HepG2 (cell line): ENCODE measurements around the gene CXorf65. TPM values are rescaled to one million over a fixed set of nuclear protein-coding genes. Genes with fewer than 3 reads are reported as not detected.

Source experiments
- ATAC-seq: fragments of 200-7000 bp; cut with Tn5 transposase; 3 replicates; pipeline ENCODE4 v1.9.1; 2020; ENCODE audit warnings: mild to moderate bottlenecking, moderate library complexity
- BruUV-seq: library from RNA; stranded (reverse); fragments of 400-500 nt; replicated peaks from 2 replicates; lab custom pipeline; 2021; lab: Mats Ljungman, UMichigan
- CTCF ChIA-PET: fragments of 300-600 bp; formaldehyde crosslinking; extraction: SDS; loops from one replicate; lab custom pipeline; 2021; ENCODE audit warnings: low total read pairs, inconsistent platforms, low intra/inter-chr PET ratio; lab: Yijun Ruan, JAX
- POLR2A ChIA-PET: fragments of 350-600 bp; sonication (Branson Sonifier 250); formaldehyde crosslinking; loops from one replicate; lab custom pipeline; 2020; ENCODE audit warnings: antibody characterized with exemption, inconsistent platforms; lab: Yijun Ruan, JAX
- DNase-seq: peaks from one replicate; pipeline ENCODE4 v3.0.0-alpha.2; 2015; ENCODE audit warnings: low spot score
- FAIRE-seq: peaks from 3 replicates; lab custom pipeline; 2011; peaks lifted over from hg19 to GRCh38; lab: Jason Lieb, UNC
- H2AFZ ChIP-seq: one replicate; pipeline ENCODE4 v1.6.1; 2011; ENCODE audit warnings: low read length, inconsistent platforms
- H3K27ac ChIP-seq: fragments of 300-600 bp; 3 replicates; pipeline ENCODE4 v1.8.0; 2011; ENCODE audit warnings: mixed run types, mild to moderate bottlenecking, mixed read lengths, low read length, inconsistent platforms; ENCODE audit not compliant: insufficient read depth; ENCODE audit errors: extremely low read length
- H3K27me3 ChIP-seq, 2 experiments: fragments of 200-600 bp in 1 of 2; 2 replicates in 1 of 2; 3 replicates in 1 of 2; pipeline versions ENCODE4 v1.6.0 to v1.8.0; 2011; ENCODE audit warnings: low read length in 2 of 2, mild to moderate bottlenecking in 2 of 2, moderate library complexity in 2 of 2, inconsistent platforms in 1 of 2; ENCODE audit not compliant: insufficient read depth in 2 of 2, control insufficient read depth in 1 of 2
- H3K36me3 ChIP-seq, 2 experiments: fragments of 200-600 bp in 1 of 2; replicated peaks in 1 of 2; 2 replicates in 1 of 2; 3 replicates in 1 of 2; pipeline versions ENCODE4 v1.5.1 to v1.8.0; 2011; ENCODE audit warnings: low read length in 2 of 2, inconsistent platforms in 1 of 2; ENCODE audit not compliant: insufficient read depth in 2 of 2, control insufficient read depth in 1 of 2
- H3K4me1 ChIP-seq: 2 replicates; pipeline ENCODE4 v1.5.1; 2012; ENCODE audit warnings: low read length, inconsistent platforms; ENCODE audit not compliant: insufficient read depth
- H3K4me2 ChIP-seq: 2 replicates; pipeline ENCODE4 v1.6.0; 2011; ENCODE audit warnings: low read depth, low read length, inconsistent platforms
- H3K4me3 ChIP-seq, 3 experiments: fragments of 200-600 bp in 1 of 3; sonication (generic), shearing (Covaris generic) in 1 of 3; replicated peaks in 1 of 3; 2 replicates each; pipeline ENCODE4 v1.5.1; 2011 to 2016; ENCODE audit warnings: low read length in 3 of 3, inconsistent platforms in 2 of 3, low read depth in 2 of 3, mild to moderate bottlenecking in 2 of 3, control low read depth in 1 of 3, mixed read lengths in 1 of 3; ENCODE audit not compliant: insufficient read depth in 1 of 3
- H3K79me2 ChIP-seq: one replicate; pipeline ENCODE4 v1.6.1; 2011; ENCODE audit warnings: low read length, inconsistent platforms; ENCODE audit not compliant: insufficient read depth
- H3K9ac ChIP-seq: 2 replicates; pipeline ENCODE4 v1.6.0; 2011; ENCODE audit warnings: mild to moderate bottlenecking, low read depth, low read length, inconsistent platforms; ENCODE audit not compliant: insufficient read depth
- H3K9me3 ChIP-seq: 2 replicates; pipeline ENCODE4 v1.5.1; 2012; ENCODE audit warnings: mild to moderate bottlenecking, low read length
- H4K20me1 ChIP-seq: 2 replicates; pipeline ENCODE4 v1.6.0; 2011; ENCODE audit warnings: inconsistent platforms, mild to moderate bottlenecking, low read length, moderate library complexity; ENCODE audit not compliant: insufficient read depth
- CEBPG ChIP-seq: IDR thresholded peaks from 2 replicates; pipeline ENCODE4 v1.6.1; 2016
- KLF16 ChIP-seq, 2 experiments: sonication (generic) in 1 of 2; formaldehyde crosslinking in 1 of 2; IDR thresholded peaks; 2 replicates each; pipeline versions ENCODE4 v1.6.1 to v1.8.0; 2016 to 2023; ENCODE audit warnings: missing genetic modification reagents in 2 of 2, missing compliant biosample characterization in 1 of 2
- RCOR2 ChIP-seq: IDR thresholded peaks from 2 replicates; pipeline ENCODE4 v1.6.1; 2016; ENCODE audit warnings: missing biosample characterization, missing genetic modification reagents
- STAG1 ChIP-seq: sonication (generic); formaldehyde crosslinking; IDR thresholded peaks from 2 replicates; pipeline ENCODE4 v1.4.0; 2020; ENCODE audit warnings: missing genetic modification reagents
- ZNF225 ChIP-seq: sonication (generic); formaldehyde crosslinking; IDR thresholded peaks from 2 replicates; pipeline ENCODE4 v1.4.0; 2020; ENCODE audit warnings: mild to moderate bottlenecking, missing genetic modification reagents
- ZSCAN30 ChIP-seq: sonication (generic); formaldehyde crosslinking; IDR thresholded peaks from 2 replicates; pipeline ENCODE4 v1.5.0; 2020; ENCODE audit warnings: mild to moderate bottlenecking, missing genetic modification reagents
- WGBS: methylation state at CpG from one replicate; pipeline ENCODE4 v1.1.6; 2017; ENCODE audit warnings: low lambda C conversion rate; 5-methylcytosine and 5-hydroxymethylcytosine counted together
- in situ Hi-C: cut with HindIII; loops from 2 replicates; pipeline ENCODE4 v1.10.0; 2017; ENCODE audit warnings: low pct_unique_long_range_greater_than_20kb; ENCODE audit not compliant: extremely low pct_ligation_motif_present
- intact Hi-C: fragments of 100-400 bp; cut with micrococcal nuclease; formaldehyde crosslinking; loops from one replicate; pipeline ENCODE4 v1.10.0; 2022; ENCODE audit not compliant: unreplicated experiment
- polyA plus RNA-seq, 8 experiments: library from polyadenylated mRNA; depleted of rRNA in 3 of 8; stranded (reverse) in 7 of 8; unstranded in 1 of 8; fragments of >200 nt; fragmentation: Illumina TruSeq in 4 of 8; extraction: Trizol in 4 of 8; gene quantifications; 2 replicates each; pipeline versions ENCODE4 v1.2.1 to v1.2.3, GENCODE V29; 2011 to 2016; ENCODE audit warnings: low read depth in 4 of 8, missing spikeins in 1 of 8, mixed read lengths in 1 of 8; ENCODE audit not compliant: insufficient read depth in 1 of 8
- total RNA-seq, 5 experiments: library from RNA; depleted of rRNA; stranded (reverse); fragments of >200 nt; fragmentation: Illumina TruSeq; extraction: Trizol; gene quantifications; 2 replicates each; pipeline ENCODE4 v1.2.3, GENCODE V29; 2016; ENCODE audit warnings: low read depth in 1 of 5
- TF ChIP-seq, protein P1 (sequence below): sonication (generic); formaldehyde crosslinking; IDR thresholded peaks from 2 replicates; pipeline ENCODE4 v1.5.0; 2020; ENCODE audit warnings: mild to moderate bottlenecking, missing genetic modification reagents, moderate library complexity
- TF ChIP-seq, protein P2 (sequence below): sonication (generic); formaldehyde crosslinking; IDR thresholded peaks from 2 replicates; pipeline ENCODE4 v1.4.0; 2020; ENCODE audit warnings: missing genetic modification reagents

Gene CXorf65
- total and polyA plus RNA-seq, 2 of the 13 experiments (the other 11 are each of a cell fraction or from before 2014, with no cell fraction given): not detected

DNA sequence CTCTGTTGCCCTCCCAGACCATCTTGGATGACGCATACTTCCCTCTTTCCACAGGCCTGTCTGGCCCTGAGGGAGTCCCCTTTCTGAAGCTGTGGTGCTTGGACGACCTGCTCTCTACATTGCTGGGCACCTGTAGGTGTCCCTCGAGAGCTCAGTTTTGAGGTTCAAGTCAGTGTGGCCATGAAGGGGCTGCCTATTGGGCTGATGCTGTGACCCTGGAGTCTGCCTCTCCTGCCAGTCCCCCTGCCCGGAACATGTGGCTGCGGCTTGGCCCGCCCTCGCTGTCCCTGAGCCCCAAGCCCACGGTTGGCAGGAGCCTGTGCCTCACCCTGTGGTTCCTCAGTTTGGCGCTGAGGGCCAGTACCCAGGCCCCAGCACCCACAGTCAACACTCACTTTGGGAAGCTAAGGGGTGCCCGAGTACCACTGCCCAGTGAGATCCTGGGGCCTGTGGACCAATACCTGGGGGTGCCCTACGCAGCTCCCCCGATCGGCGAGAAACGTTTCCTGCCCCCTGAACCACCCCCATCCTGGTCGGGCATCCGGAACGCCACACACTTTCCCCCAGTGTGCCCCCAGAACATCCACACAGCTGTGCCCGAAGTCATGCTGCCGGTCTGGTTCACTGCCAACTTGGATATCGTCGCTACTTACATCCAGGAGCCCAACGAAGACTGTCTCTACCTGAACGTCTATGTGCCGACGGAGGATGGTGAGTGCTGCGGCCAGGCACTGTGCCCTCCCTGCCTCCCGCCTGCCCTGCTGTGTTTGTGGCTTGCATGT lies 41.1 kb upstream of the CXorf65 start:
- Histone ChIP-seq H3K36me3 (no peaks in the 10 kb centered on the region), H3K4me2 (no peak overlapping the region), H3K4me1 (peaks cover 18% of the 10 kb centered on the region), H3K79me2 (no peaks in the 10 kb centered on the region), H3K4me3 (no peak overlapping the region), H3K27ac (no peak overlapping the region), H3K9ac (no peak overlapping the region), H2AFZ (no peak overlapping the region), H4K20me1 (no peaks in the 10 kb centered on the region), H3K27me3 (no peaks in the 10 kb centered on the region; a peak in 1 of 5 replicates), H3K9me3 (no peaks in the 10 kb centered on the region)
- DNase-seq (peak; percentile 11), FAIRE-seq (no peak), ATAC-seq (peak; percentile 79)
- ChIA-PET CTCF (no interaction called here), POLR2A (no interaction called here)
- intact Hi-C loops (no loop called here), in situ Hi-C loops (no loop called here)
- TF ChIP-seq CEBPG: no peak
- TF ChIP-seq STAG1 (CRISPR knock-in tag): peak; percentile 29; the same call in 1 of the 2 replicates
- no peak for TF ChIP-seq ZSCAN30 (CRISPR knock-in tag)
- TF ChIP-seq, protein P1, sequence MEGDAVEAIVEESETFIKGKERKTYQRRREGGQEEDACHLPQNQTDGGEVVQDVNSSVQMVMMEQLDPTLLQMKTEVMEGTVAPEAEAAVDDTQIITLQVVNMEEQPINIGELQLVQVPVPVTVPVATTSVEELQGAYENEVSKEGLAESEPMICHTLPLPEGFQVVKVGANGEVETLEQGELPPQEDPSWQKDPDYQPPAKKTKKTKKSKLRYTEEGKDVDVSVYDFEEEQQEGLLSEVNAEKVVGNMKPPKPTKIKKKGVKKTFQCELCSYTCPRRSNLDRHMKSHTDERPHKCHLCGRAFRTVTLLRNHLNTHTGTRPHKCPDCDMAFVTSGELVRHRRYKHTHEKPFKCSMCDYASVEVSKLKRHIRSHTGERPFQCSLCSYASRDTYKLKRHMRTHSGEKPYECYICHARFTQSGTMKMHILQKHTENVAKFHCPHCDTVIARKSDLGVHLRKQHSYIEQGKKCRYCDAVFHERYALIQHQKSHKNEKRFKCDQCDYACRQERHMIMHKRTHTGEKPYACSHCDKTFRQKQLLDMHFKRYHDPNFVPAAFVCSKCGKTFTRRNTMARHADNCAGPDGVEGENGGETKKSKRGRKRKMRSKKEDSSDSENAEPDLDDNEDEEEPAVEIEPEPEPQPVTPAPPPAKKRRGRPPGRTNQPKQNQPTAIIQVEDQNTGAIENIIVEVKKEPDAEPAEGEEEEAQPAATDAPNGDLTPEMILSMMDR (CRISPR knock-in tag): peak; percentile 52
- TF ChIP-seq, protein P2, sequence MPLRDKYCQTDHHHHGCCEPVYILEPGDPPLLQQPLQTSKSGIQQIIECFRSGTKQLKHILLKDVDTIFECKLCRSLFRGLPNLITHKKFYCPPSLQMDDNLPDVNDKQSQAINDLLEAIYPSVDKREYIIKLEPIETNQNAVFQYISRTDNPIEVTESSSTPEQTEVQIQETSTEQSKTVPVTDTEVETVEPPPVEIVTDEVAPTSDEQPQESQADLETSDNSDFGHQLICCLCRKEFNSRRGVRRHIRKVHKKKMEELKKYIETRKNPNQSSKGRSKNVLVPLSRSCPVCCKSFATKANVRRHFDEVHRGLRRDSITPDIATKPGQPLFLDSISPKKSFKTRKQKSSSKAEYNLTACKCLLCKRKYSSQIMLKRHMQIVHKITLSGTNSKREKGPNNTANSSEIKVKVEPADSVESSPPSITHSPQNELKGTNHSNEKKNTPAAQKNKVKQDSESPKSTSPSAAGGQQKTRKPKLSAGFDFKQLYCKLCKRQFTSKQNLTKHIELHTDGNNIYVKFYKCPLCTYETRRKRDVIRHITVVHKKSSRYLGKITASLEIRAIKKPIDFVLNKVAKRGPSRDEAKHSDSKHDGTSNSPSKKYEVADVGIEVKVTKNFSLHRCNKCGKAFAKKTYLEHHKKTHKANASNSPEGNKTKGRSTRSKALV (CRISPR knock-in tag): no peak
- no peak for TF ChIP-seq RCOR2
- no peak for TF ChIP-seq KLF16 (CRISPR knock-in tag; IDR thresholded peaks at IDR 0.05)
- TF ChIP-seq ZNF225 (CRISPR knock-in tag): no peak
- no CpG with 5 or more reads among the region's 28 CpGs for WGBS
- no TSS peak for BruUV-seq
